Measurements from ENCODE around the gene URM1.
A peak's percentile ranks its signal among the peaks of the same experiment; 100 is the strongest.

URM1 gene

DNA sequence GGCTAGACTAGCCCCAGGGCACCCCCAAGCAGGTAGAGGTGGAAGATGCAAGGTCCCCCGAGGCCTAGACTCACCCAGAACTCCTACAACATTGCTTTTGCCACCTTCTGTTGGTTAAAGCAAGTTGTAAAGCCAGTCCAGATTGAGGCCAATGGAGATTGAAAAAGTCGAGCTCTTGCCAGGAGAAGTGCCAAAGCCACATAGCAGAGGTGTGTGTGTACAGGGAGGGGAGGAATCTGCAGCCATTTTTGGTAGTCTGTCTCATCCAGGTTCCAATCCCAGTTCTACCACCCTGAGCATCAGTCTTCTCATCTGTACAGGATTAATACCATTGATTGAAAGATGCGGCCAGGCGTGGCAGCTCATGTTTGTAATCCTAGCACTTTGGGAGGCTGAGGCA lies 12.3 kb upstream of the URM1 start:
- no peaks in the 10 kb centered on the region for H3K9me3 ChIP-seq (ENCODE audit: control insufficient read depth, low read length)
- no peaks in the 10 kb centered on the region for H3K27me3 ChIP-seq (ENCODE audit: control insufficient read depth, insufficient read depth, low read length)
- no peak overlapping the region for H3K9ac ChIP-seq (ENCODE audit: low read length)
- no peak overlapping the region for H3K4me3 ChIP-seq (ENCODE audit: low read length)
- peaks cover 13% of the 10 kb centered on the region for H3K4me1 ChIP-seq (ENCODE audit: control insufficient read depth, insufficient read depth, low read length)
- H3K36me3 ChIP-seq (ENCODE audit: control insufficient read depth, insufficient read depth, low read length): peaks cover 8% of the 10 kb centered on the region

- H3K4me3 ChIP-seq (ENCODE audit: low read length): no peak overlapping the region
- no peaks in the 10 kb centered on the region for H3K27me3 ChIP-seq (ENCODE audit: control insufficient read depth, insufficient read depth, low read length)
- no peaks in the 10 kb centered on the region for H3K9me3 ChIP-seq (ENCODE audit: control insufficient read depth, low read length)
- no peaks in the 10 kb centered on the region for H3K36me3 ChIP-seq (ENCODE audit: control insufficient read depth, insufficient read depth, low read length)
- peaks cover 23% of the 10 kb centered on the region for H3K4me1 ChIP-seq (ENCODE audit: control insufficient read depth, insufficient read depth, low read length)
- H3K9ac ChIP-seq (ENCODE audit: low read length): no peak overlapping the region
Observed at GRCh38 chr9:128360826-128361225, 10.3 kb upstream of the URM1 start.

DNA sequence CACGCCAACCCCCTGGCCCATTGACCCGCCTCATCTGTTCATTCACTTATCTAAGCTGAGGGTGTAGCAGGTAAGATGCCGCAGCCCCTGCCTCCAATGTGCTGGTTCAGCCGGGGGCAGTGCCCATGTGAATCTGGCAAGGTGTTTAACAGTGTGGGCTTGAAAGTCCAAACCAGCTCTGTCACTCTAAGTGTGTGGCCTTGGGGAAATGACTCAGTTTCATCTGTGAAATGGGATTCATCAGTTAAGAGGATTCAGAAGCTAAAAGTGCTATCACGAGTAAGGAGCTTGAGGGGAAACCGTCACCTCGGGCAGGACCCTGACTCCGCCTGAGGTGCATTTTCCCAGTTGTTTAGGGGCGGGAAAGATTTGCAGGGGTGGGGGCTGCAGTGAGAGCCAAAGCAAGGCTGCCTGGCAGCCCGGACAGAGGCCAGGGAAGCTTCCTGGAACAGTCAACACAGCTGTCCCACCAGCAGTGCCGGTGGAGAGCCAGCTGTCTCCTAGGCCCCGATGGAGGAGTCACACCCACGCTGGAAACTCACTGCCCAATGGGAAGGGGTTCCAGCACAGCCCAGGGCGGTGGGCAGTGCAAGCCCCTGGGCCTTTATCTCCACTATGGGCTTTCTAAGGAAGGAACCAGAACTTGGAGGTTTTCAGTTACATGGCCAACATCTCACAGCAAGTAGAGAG lies 9.7 kb upstream of the URM1 start:
- Histone ChIP-seq H3K4me3 (ENCODE audit: low read length) (no peak overlapping the region), H3K4me1 (ENCODE audit: control insufficient read depth, insufficient read depth, low read length) (peaks cover 23% of the 10 kb centered on the region), H3K36me3 (ENCODE audit: control insufficient read depth, insufficient read depth, low read length) (no peaks in the 10 kb centered on the region)

DNA sequence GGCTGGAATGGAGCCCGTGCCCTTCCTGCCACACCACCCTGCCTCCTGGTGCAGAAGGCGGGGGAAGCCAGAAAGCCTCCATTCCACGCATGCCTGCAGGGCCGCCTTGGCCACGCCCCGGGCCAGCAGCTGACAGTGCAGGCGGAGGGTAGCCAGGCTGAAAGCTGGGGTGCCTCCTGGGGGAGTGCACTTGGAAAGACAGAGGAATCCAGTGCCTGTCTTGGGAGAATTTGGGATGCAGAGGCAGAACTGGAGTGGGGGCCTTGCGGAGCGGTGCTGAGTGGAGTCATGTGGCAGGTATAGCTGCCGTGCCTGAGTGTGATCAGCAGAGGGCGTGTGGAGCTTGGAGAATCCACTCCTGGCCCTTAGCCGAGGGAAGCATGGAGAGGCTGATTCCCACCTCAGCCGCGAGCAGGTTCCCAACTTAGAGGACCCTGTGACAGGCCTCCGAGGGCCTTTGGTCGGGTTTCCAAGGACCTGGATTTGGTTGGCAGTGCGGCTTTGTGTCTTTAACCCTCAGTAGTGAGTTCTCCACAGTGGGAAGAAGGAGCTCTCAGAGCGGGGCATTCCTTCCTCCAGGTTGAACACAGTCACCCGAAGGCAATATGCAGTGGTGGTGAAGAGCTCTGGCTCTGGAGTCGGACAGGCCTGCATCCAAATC lies 9.1 kb upstream of the URM1 start:
- Histone ChIP-seq H3K4me1 (ENCODE audit: control insufficient read depth, insufficient read depth, low read length) (peaks cover 23% of the 10 kb centered on the region), H3K9ac (ENCODE audit: low read length) (peak overlapping the region; percentile 42), H3K36me3 (ENCODE audit: control insufficient read depth, insufficient read depth, low read length) (no peaks in the 10 kb centered on the region), H3K4me3 (ENCODE audit: low read length) (no peak overlapping the region), H3K9me3 (ENCODE audit: control insufficient read depth, low read length) (no peaks in the 10 kb centered on the region), H3K27me3 (ENCODE audit: control insufficient read depth, insufficient read depth, low read length) (no peaks in the 10 kb centered on the region)

More for the DNA sequence above, 9.7 kb upstream of the URM1 start:
- no peaks in the 10 kb centered on the region for H3K9me3 ChIP-seq (ENCODE audit: control insufficient read depth, low read length)
- H3K27me3 ChIP-seq (ENCODE audit: control insufficient read depth, insufficient read depth, low read length): no peaks in the 10 kb centered on the region
- peak overlapping the region; percentile 42 for H3K9ac ChIP-seq (ENCODE audit: low read length)

GRCh38 chr9:128362774-128363173 lies 8.4 kb upstream of the URM1 start:
- Histone ChIP-seq H3K9ac (ENCODE audit: low read length) (no peak overlapping the region), H3K9me3 (ENCODE audit: control insufficient read depth, low read length) (no peaks in the 10 kb centered on the region), H3K4me1 (ENCODE audit: control insufficient read depth, insufficient read depth, low read length) (peaks cover 23% of the 10 kb centered on the region), H3K4me3 (ENCODE audit: low read length) (no peak overlapping the region), H3K27me3 (ENCODE audit: control insufficient read depth, insufficient read depth, low read length) (no peaks in the 10 kb centered on the region), H3K36me3 (ENCODE audit: control insufficient read depth, insufficient read depth, low read length) (no peaks in the 10 kb centered on the region)

DNA sequence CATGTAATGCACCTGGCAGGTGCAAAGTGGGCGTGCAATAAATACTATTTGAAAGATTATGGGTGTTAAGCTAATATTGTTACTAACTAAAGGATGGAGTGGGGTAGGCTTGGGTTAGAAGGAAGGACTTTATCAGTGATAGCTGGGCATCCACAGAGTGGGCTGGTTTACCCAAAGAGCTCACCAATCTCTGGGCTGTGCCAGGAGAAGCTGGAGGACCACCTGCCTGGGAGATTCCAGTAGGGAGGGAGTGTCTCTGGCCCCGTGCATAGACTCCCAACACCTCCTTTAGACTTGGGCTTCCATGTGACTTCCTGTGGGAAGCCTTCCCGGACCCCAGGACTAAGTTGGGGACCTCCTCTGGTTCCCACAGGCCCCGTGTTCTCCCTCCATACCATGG lies 5.6 kb upstream of the URM1 start:
- no peak overlapping the region for H3K4me3 ChIP-seq (ENCODE audit: low read length)

GRCh38 chr9:128369024-128369706 lies 2.0 kb upstream of the URM1 start:
- Histone ChIP-seq H3K9ac (ENCODE audit: low read length) (no peak overlapping the region), H3K9me3 (ENCODE audit: control insufficient read depth, low read length) (no peaks in the 10 kb centered on the region), H3K4me3 (ENCODE audit: low read length) (no peak overlapping the region), H3K4me1 (ENCODE audit: control insufficient read depth, insufficient read depth, low read length) (peaks cover 27% of the 10 kb centered on the region), H3K36me3 (ENCODE audit: control insufficient read depth, insufficient read depth, low read length) (no peaks in the 10 kb centered on the region), H3K27me3 (ENCODE audit: control insufficient read depth, insufficient read depth, low read length) (no peaks in the 10 kb centered on the region)

More for the DNA sequence above, 5.6 kb upstream of the URM1 start:
- no peak overlapping the region for H3K9ac ChIP-seq (ENCODE audit: low read length)
- no peaks in the 10 kb centered on the region for H3K9me3 ChIP-seq (ENCODE audit: control insufficient read depth, low read length)
- H3K27me3 ChIP-seq (ENCODE audit: control insufficient read depth, insufficient read depth, low read length): no peaks in the 10 kb centered on the region
- H3K36me3 ChIP-seq (ENCODE audit: control insufficient read depth, insufficient read depth, low read length): no peaks in the 10 kb centered on the region
- H3K4me1 ChIP-seq (ENCODE audit: control insufficient read depth, insufficient read depth, low read length): peaks cover 27% of the 10 kb centered on the region

- H3K4me3 ChIP-seq (ENCODE audit: low read length): peak overlapping the region; percentile 64
- no peaks in the 10 kb centered on the region for H3K36me3 ChIP-seq (ENCODE audit: control insufficient read depth, insufficient read depth, low read length)
- H3K27me3 ChIP-seq (ENCODE audit: control insufficient read depth, insufficient read depth, low read length): no peaks in the 10 kb centered on the region
- H3K4me1 ChIP-seq (ENCODE audit: control insufficient read depth, insufficient read depth, low read length): peaks cover 18% of the 10 kb centered on the region
- no peaks in the 10 kb centered on the region for H3K9me3 ChIP-seq (ENCODE audit: control insufficient read depth, low read length)
- peak overlapping the region; percentile 92 for H3K9ac ChIP-seq (ENCODE audit: low read length)
Observed at GRCh38 chr9:128370367-128370751, 815 bp upstream of the URM1 start.

GRCh38 chr9:128371630-128372117 lies 500 bp downstream of the URM1 start:
- Histone ChIP-seq H3K9ac (ENCODE audit: low read length) (peak overlapping the region; percentile 92), H3K27me3 (ENCODE audit: control insufficient read depth, insufficient read depth, low read length) (no peaks in the 10 kb centered on the region), H3K4me1 (ENCODE audit: control insufficient read depth, insufficient read depth, low read length) (peaks cover 18% of the 10 kb centered on the region), H3K4me3 (ENCODE audit: low read length) (peak overlapping the region; percentile 63), H3K9me3 (ENCODE audit: control insufficient read depth, low read length) (no peaks in the 10 kb centered on the region), H3K36me3 (ENCODE audit: control insufficient read depth, insufficient read depth, low read length) (no peaks in the 10 kb centered on the region)

DNA sequence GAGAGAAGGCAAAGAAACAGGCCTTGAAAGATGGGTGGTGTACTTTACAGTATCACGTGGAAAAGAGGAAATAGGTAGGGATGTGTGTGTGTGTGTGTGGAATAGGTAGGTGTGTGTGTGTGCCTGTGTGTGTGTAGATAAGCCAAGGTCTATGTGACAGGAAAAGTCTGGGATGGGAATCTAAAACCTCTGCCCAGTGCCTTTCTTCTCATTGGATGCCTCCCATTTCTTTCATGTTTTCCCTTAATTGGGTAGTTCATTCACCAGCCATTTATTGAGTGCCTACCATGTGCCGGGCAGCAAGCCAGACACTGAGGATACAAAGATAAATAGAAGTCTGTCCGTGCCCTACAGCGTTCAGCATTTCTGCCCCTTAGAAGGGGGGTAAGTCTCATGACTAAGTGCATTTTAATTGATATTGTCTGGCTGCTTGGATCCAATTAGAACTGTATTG lies 1.0 kb downstream of the URM1 start:
- Histone ChIP-seq H3K9me3 (ENCODE audit: control insufficient read depth, low read length) (no peaks in the 10 kb centered on the region), H3K4me1 (ENCODE audit: control insufficient read depth, insufficient read depth, low read length) (peaks cover 18% of the 10 kb centered on the region), H3K27me3 (ENCODE audit: control insufficient read depth, insufficient read depth, low read length) (no peaks in the 10 kb centered on the region), H3K4me3 (ENCODE audit: low read length) (peak overlapping the region; percentile 63), H3K36me3 (ENCODE audit: control insufficient read depth, insufficient read depth, low read length) (no peaks in the 10 kb centered on the region), H3K9ac (ENCODE audit: low read length) (peak overlapping the region; percentile 92)

GRCh38 chr9:128372784-128373183 lies 1.6 kb downstream of the URM1 start:
- H3K9ac ChIP-seq (ENCODE audit: low read length): no peak overlapping the region
- H3K4me3 ChIP-seq (ENCODE audit: low read length): no peak overlapping the region
- H3K4me1 ChIP-seq (ENCODE audit: control insufficient read depth, insufficient read depth, low read length): peaks cover 18% of the 10 kb centered on the region
- no peaks in the 10 kb centered on the region for H3K36me3 ChIP-seq (ENCODE audit: control insufficient read depth, insufficient read depth, low read length)
- no peaks in the 10 kb centered on the region for H3K9me3 ChIP-seq (ENCODE audit: control insufficient read depth, low read length)
- no peaks in the 10 kb centered on the region for H3K27me3 ChIP-seq (ENCODE audit: control insufficient read depth, insufficient read depth, low read length)

DNA sequence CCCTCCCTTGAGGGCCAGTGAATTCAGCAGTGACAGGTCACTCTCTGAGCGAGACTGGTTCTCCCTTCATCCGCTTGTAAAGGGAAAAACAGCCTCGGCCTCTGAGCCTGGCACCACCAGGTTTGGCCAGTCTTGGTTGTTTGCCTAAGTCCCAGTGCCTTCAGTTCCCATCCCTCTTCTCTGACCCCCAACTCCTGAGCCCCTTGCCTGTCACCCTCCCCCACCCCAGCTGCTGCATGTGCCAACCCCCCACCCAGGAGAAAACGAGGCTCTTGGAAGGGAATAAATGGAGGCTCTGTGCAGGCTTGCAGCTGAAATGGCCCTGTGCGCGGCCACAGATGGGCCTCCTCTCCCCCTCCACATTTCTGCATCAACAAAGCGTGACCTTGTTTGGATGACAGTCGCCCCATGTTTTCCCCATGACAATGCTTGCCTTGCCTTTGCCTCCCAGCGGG lies 3.1 kb downstream of the URM1 start:
- Histone ChIP-seq H3K9ac (ENCODE audit: low read length) (no peak overlapping the region), H3K4me3 (ENCODE audit: low read length) (no peak overlapping the region), H3K27me3 (ENCODE audit: control insufficient read depth, insufficient read depth, low read length) (no peaks in the 10 kb centered on the region), H3K4me1 (ENCODE audit: control insufficient read depth, insufficient read depth, low read length) (peaks cover 18% of the 10 kb centered on the region), H3K9me3 (ENCODE audit: control insufficient read depth, low read length) (no peaks in the 10 kb centered on the region), H3K36me3 (ENCODE audit: control insufficient read depth, insufficient read depth, low read length) (no peaks in the 10 kb centered on the region)

All from mucosa of stomach (tissue), 1 donor.